ENCODE data around the gene DLGAP3. TPM values are rescaled to one million over a fixed set of nuclear protein-coding genes. Genes with fewer than 3 reads are reported as not detected.

DLGAP3 gene
- total and polyA plus RNA-seq, 2 of the 13 experiments (the other 11 are each of a cell fraction or from before 2014, with no cell fraction given), result 0.03 to 0.04 TPM

GRCh38 chr1:34816778-34817177 lies 112.7 kb downstream of the DLGAP3 start (continued):
- TF ChIP-seq SKI (IDR thresholded peaks at IDR 0.05; ENCODE audit: partially characterized antibody), result no peak
- no peak for TF ChIP-seq ZNF607 (CRISPR knock-in tag; IDR thresholded peaks at IDR 0.05; ENCODE audit: borderline replicate concordance)
- TF ChIP-seq ZNF235 (CRISPR knock-in tag; IDR thresholded peaks at IDR 0.05; ENCODE audit: borderline replicate concordance), result no peak
- TF ChIP-seq, protein P1, sequence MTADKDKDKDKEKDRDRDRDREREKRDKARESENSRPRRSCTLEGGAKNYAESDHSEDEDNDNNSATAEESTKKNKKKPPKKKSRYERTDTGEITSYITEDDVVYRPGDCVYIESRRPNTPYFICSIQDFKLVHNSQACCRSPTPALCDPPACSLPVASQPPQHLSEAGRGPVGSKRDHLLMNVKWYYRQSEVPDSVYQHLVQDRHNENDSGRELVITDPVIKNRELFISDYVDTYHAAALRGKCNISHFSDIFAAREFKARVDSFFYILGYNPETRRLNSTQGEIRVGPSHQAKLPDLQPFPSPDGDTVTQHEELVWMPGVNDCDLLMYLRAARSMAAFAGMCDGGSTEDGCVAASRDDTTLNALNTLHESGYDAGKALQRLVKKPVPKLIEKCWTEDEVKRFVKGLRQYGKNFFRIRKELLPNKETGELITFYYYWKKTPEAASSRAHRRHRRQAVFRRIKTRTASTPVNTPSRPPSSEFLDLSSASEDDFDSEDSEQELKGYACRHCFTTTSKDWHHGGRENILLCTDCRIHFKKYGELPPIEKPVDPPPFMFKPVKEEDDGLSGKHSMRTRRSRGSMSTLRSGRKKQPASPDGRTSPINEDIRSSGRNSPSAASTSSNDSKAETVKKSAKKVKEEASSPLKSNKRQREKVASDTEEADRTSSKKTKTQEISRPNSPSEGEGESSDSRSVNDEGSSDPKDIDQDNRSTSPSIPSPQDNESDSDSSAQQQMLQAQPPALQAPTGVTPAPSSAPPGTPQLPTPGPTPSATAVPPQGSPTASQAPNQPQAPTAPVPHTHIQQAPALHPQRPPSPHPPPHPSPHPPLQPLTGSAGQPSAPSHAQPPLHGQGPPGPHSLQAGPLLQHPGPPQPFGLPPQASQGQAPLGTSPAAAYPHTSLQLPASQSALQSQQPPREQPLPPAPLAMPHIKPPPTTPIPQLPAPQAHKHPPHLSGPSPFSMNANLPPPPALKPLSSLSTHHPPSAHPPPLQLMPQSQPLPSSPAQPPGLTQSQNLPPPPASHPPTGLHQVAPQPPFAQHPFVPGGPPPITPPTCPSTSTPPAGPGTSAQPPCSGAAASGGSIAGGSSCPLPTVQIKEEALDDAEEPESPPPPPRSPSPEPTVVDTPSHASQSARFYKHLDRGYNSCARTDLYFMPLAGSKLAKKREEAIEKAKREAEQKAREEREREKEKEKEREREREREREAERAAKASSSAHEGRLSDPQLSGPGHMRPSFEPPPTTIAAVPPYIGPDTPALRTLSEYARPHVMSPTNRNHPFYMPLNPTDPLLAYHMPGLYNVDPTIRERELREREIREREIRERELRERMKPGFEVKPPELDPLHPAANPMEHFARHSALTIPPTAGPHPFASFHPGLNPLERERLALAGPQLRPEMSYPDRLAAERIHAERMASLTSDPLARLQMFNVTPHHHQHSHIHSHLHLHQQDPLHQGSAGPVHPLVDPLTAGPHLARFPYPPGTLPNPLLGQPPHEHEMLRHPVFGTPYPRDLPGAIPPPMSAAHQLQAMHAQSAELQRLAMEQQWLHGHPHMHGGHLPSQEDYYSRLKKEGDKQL (CRISPR knock-in tag; IDR thresholded peaks at IDR 0.05; ENCODE audit: low read depth), result no peak
- TF ChIP-seq SETDB1 (CRISPR knock-in tag; IDR thresholded peaks at IDR 0.05; ENCODE audit: borderline replicate concordance), result no peak
- no peak for TF ChIP-seq ZNF670 (CRISPR knock-in tag; IDR thresholded peaks at IDR 0.05; ENCODE audit: borderline replicate concordance)
- no peak for TF ChIP-seq SIN3A (IDR thresholded peaks at IDR 0.05; ENCODE audit: borderline replicate concordance, low read depth, low read length)
- TF ChIP-seq ZNF264 (CRISPR knock-in tag; IDR thresholded peaks at IDR 0.05), result no peak
- no peak for TF ChIP-seq SMAD1 (CRISPR knock-in tag; IDR thresholded peaks at IDR 0.05; ENCODE audit: borderline replicate concordance, low read depth)
- no peak for TF ChIP-seq ZNF260 (CRISPR knock-in tag; IDR thresholded peaks at IDR 0.05; ENCODE audit: borderline replicate concordance, low read depth)
- no peak for TF ChIP-seq FOXP4 (CRISPR knock-in tag; IDR thresholded peaks at IDR 0.05)
- no peak for TF ChIP-seq NONO (IDR thresholded peaks at IDR 0.05)
- no peak for TF ChIP-seq NONO (CRISPR knock-in tag; conservative IDR thresholded peaks at IDR 0.05)
- TF ChIP-seq ZNF616 (CRISPR knock-in tag; IDR thresholded peaks at IDR 0.05; ENCODE audit: low read depth), result no peak
- TF ChIP-seq SUZ12 (IDR thresholded peaks at IDR 0.05; ENCODE audit: low read depth, low read length), result no peak
- TF ChIP-seq ZNF337 (CRISPR knock-in tag; IDR thresholded peaks at IDR 0.05; ENCODE audit: borderline replicate concordance, low read depth), result no peak
- TF ChIP-seq, protein P2, sequence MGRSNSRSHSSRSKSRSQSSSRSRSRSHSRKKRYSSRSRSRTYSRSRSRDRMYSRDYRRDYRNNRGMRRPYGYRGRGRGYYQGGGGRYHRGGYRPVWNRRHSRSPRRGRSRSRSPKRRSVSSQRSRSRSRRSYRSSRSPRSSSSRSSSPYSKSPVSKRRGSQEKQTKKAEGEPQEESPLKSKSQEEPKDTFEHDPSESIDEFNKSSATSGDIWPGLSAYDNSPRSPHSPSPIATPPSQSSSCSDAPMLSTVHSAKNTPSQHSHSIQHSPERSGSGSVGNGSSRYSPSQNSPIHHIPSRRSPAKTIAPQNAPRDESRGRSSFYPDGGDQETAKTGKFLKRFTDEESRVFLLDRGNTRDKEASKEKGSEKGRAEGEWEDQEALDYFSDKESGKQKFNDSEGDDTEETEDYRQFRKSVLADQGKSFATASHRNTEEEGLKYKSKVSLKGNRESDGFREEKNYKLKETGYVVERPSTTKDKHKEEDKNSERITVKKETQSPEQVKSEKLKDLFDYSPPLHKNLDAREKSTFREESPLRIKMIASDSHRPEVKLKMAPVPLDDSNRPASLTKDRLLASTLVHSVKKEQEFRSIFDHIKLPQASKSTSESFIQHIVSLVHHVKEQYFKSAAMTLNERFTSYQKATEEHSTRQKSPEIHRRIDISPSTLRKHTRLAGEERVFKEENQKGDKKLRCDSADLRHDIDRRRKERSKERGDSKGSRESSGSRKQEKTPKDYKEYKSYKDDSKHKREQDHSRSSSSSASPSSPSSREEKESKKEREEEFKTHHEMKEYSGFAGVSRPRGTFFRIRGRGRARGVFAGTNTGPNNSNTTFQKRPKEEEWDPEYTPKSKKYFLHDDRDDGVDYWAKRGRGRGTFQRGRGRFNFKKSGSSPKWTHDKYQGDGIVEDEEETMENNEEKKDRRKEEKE (IDR thresholded peaks at IDR 0.05), result no peak
- TF ChIP-seq, protein P3, sequence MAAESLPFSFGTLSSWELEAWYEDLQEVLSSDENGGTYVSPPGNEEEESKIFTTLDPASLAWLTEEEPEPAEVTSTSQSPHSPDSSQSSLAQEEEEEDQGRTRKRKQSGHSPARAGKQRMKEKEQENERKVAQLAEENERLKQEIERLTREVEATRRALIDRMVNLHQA (CRISPR knock-in tag; IDR thresholded peaks at IDR 0.05), result no peak

Measured in HepG2 (cell line).